H9 (cell line): Measurements from ENCODE around the gene KAT6B. TPM values are rescaled to one million over a fixed set of nuclear protein-coding genes. Genes with fewer than 3 reads are reported as not detected.

Source experiments
- DNase-seq: peaks from one replicate; pipeline ENCODE4 v3.0.0-alpha.2; 2017
- H2AFZ ChIP-seq: one replicate; pipeline ENCODE4 v1.6.1; 2013; ENCODE audit warnings: mild to moderate bottlenecking, low read length, control low read depth, moderate library complexity
- H2AK5ac ChIP-seq: 2 replicates; pipeline ENCODE4 v1.6.1; 2013; ENCODE audit warnings: low read length, control low read depth, mixed read lengths; ENCODE audit not compliant: insufficient read length
- H2BK120ac ChIP-seq: one replicate; pipeline ENCODE4 v1.6.1; 2013; ENCODE audit warnings: low read depth, mild to moderate bottlenecking, low read length, control low read depth, inconsistent platforms; ENCODE audit not compliant: poor library complexity, severe bottlenecking
- H2BK12ac ChIP-seq: 2 replicates; pipeline ENCODE4 v1.6.1; 2013; ENCODE audit warnings: low read length, control low read depth, mixed read lengths, low read depth; ENCODE audit not compliant: insufficient read length
- H2BK15ac ChIP-seq: 2 replicates; pipeline ENCODE4 v1.6.1; 2013; ENCODE audit warnings: low read depth, low read length, control low read depth
- H2BK20ac ChIP-seq: one replicate; pipeline ENCODE4 v1.6.1; 2013; ENCODE audit warnings: low read depth, mild to moderate bottlenecking, low read length, control low read depth, inconsistent platforms; ENCODE audit not compliant: poor library complexity, severe bottlenecking
- H2BK5ac ChIP-seq: 2 replicates; pipeline ENCODE4 v1.6.1; 2013; ENCODE audit warnings: low read length, control low read depth, mixed read lengths; ENCODE audit not compliant: insufficient read length
- H3K14ac ChIP-seq: 2 replicates; pipeline ENCODE4 v1.6.1; 2013; ENCODE audit warnings: low read length, control low read depth; ENCODE audit not compliant: insufficient read depth
- H3K18ac ChIP-seq: 2 replicates; pipeline ENCODE4 v1.6.1; 2013; ENCODE audit warnings: low read depth, mild to moderate bottlenecking, mixed read lengths, low read length, control low read depth; ENCODE audit not compliant: insufficient read length
- H3K23ac ChIP-seq: 2 replicates; pipeline ENCODE4 v1.6.1; 2013; ENCODE audit warnings: low read length, control low read depth, mixed read lengths, low read depth; ENCODE audit not compliant: insufficient read length
- H3K23me2 ChIP-seq: 2 replicates; pipeline ENCODE4 v1.6.1; 2013; ENCODE audit warnings: low read depth, mild to moderate bottlenecking, mixed read lengths, low read length, control low read depth; ENCODE audit not compliant: insufficient read length, poor library complexity, severe bottlenecking
- H3K27ac ChIP-seq: 2 replicates; pipeline ENCODE4 v1.5.1; 2013; ENCODE audit warnings: low read length, control low read depth, mixed read lengths, low read depth; ENCODE audit not compliant: insufficient read length
- H3K27me3 ChIP-seq: 2 replicates; pipeline ENCODE4 v1.6.1; 2013; ENCODE audit warnings: low read length, control low read depth, inconsistent platforms; ENCODE audit not compliant: insufficient read depth
- H3K4ac ChIP-seq: 2 replicates; pipeline ENCODE4 v1.6.1; 2013; ENCODE audit warnings: low read depth, mild to moderate bottlenecking, control low read depth, inconsistent platforms, low read length, moderate library complexity
- H3K4me1 ChIP-seq: 2 replicates; pipeline ENCODE4 v1.6.1; 2013; ENCODE audit warnings: low read length, control low read depth, inconsistent platforms; ENCODE audit not compliant: insufficient read depth
- H3K4me2 ChIP-seq: 2 replicates; pipeline ENCODE4 v1.6.1; 2013; ENCODE audit warnings: low read length, control low read depth, mixed read lengths; ENCODE audit not compliant: insufficient read length, insufficient read depth
- H3K56ac ChIP-seq: 2 replicates; pipeline ENCODE4 v1.6.1; 2013; ENCODE audit warnings: low read depth, mild to moderate bottlenecking, mixed read lengths, low read length, control low read depth; ENCODE audit not compliant: insufficient read length
- H3K79me1 ChIP-seq: 2 replicates; pipeline ENCODE4 v1.6.1; 2013; ENCODE audit warnings: low read depth, mild to moderate bottlenecking, moderate library complexity, low read length, control low read depth, inconsistent platforms; ENCODE audit not compliant: insufficient read depth, poor library complexity, severe bottlenecking
- H3K79me2 ChIP-seq: 2 replicates; pipeline ENCODE4 v1.6.1; 2013; ENCODE audit warnings: low read length, control low read depth, inconsistent platforms; ENCODE audit not compliant: insufficient read depth
- H3K9ac ChIP-seq: 2 replicates; pipeline ENCODE4 v1.6.1; 2013; ENCODE audit warnings: low read length, control low read depth, mixed read lengths; ENCODE audit not compliant: insufficient read length; ENCODE audit errors: extremely low read depth
- H3K9me3 ChIP-seq: one replicate; pipeline ENCODE4 v1.6.1; 2013; ENCODE audit warnings: low read depth, low read length, inconsistent platforms; ENCODE audit not compliant: control insufficient read depth
- H3T11ph ChIP-seq: one replicate; pipeline ENCODE4 v1.6.1; 2013; ENCODE audit warnings: mild to moderate bottlenecking, low read length, control low read depth, inconsistent platforms
- H4K20me1 ChIP-seq: one replicate; pipeline ENCODE4 v1.6.1; 2013; ENCODE audit not compliant: control insufficient read depth, insufficient read length, insufficient read depth
- H4K5ac ChIP-seq: 2 replicates; pipeline ENCODE4 v1.6.1; 2013; ENCODE audit warnings: low read depth, mild to moderate bottlenecking, mixed read lengths, low read length, control low read depth; ENCODE audit not compliant: insufficient read length
- H4K8ac ChIP-seq: replicated peaks from 2 replicates; pipeline ENCODE4 v1.6.1; 2013; ENCODE audit warnings: low read length, control low read depth, mixed read lengths, low read depth; ENCODE audit not compliant: insufficient read length
- H4K91ac ChIP-seq: 2 replicates; pipeline ENCODE4 v1.6.1; 2013; ENCODE audit warnings: low read depth, mild to moderate bottlenecking, moderate library complexity, mixed read lengths, low read length, control low read depth; ENCODE audit not compliant: insufficient read length
- H3K27ac Mint-ChIP-seq, 3 experiments: 2 replicates in 2 of 3; 3 replicates in 1 of 3; pipeline ENCODE4 v1.8.0; 2020 to 2021; ENCODE audit warnings: mixed read lengths in 3 of 3, mild to moderate bottlenecking in 1 of 3, moderate library complexity in 1 of 3
- H3K27me3 Mint-ChIP-seq: 2 replicates; pipeline ENCODE4 v1.8.0; 2021; ENCODE audit warnings: low read depth, mild to moderate bottlenecking, moderate library complexity, mixed read lengths
- H3K36me3 Mint-ChIP-seq, 3 experiments: 2 replicates in 2 of 3; 3 replicates in 1 of 3; pipeline ENCODE4 v1.8.0; 2020 to 2021; ENCODE audit warnings: low read depth in 3 of 3, mixed read lengths in 3 of 3; ENCODE audit not compliant: insufficient read depth in 1 of 3
- H3K4me1 Mint-ChIP-seq, 2 experiments: 2 replicates each; pipeline ENCODE4 v1.8.0; 2020; ENCODE audit warnings: mixed read lengths in 2 of 2
- H3K4me3 Mint-ChIP-seq, 2 experiments: 2 replicates in 1 of 2; 3 replicates in 1 of 2; pipeline ENCODE4 v1.8.0; 2020 to 2021; ENCODE audit warnings: mild to moderate bottlenecking in 2 of 2, mixed read lengths in 2 of 2, moderate library complexity in 1 of 2
- H3K9me3 Mint-ChIP-seq, 2 experiments: 2 replicates in 1 of 2; 3 replicates in 1 of 2; pipeline ENCODE4 v1.8.0; 2020; ENCODE audit warnings: mild to moderate bottlenecking in 2 of 2, mixed read lengths in 2 of 2, moderate library complexity in 1 of 2
- WGBS: extraction: QIAGEN DNeasy Blood & Tissue Kit; methylation state at CpG from one replicate; pipeline ENCODE4 v1.1.7; 2013; ENCODE audit warnings: missing lambda C conversion rate, low lambda C conversion rate, mixed read lengths; ENCODE audit not compliant: insufficient read length; ENCODE audit errors: extremely low coverage; 5-methylcytosine and 5-hydroxymethylcytosine counted together
- total RNA-seq: library from RNA; stranded (reverse); gene quantifications from 2 replicates; pipeline ENCODE4 v1.2.1, GENCODE V29; 2021
- TF ChIP-seq, protein P1 (sequence below): fragments of 200-600 bp; sonication (generic); conservative IDR thresholded peaks from 3 replicates; pipeline ENCODE4 v1.8.0; 2021; ENCODE audit warnings: antibody characterized with exemption, mild to moderate bottlenecking

Gene KAT6B
- total RNA-seq, 1 experiment from 2014 or later, result 34.2 TPM

DNA sequence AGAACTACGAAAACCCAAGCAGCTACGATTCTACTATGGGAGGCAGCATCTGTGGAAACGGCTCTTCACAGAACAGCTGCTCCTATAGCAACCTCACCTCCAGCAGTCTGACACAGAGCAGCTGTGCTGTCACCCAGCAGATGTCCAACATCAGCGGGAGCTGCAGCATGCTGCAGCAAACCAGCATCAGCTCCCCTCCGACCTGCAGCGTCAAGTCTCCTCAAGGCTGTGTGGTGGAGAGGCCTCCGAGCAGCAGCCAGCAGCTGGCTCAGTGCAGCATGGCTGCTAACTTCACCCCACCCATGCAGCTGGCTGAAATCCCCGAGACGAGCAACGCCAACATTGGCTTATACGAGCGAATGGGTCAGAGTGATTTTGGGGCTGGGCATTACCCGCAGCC, 203.5 kb downstream of the KAT6B start:
- H2AK5ac ChIP-seq, result no peak overlapping the region
- no peak overlapping the region for H2BK15ac ChIP-seq
- H4K91ac ChIP-seq, result no peak overlapping the region
- H2BK12ac ChIP-seq, result no peak overlapping the region
- no peak overlapping the region for H2BK120ac ChIP-seq
- no peaks in the 10 kb centered on the region for H3K27me3 Mint-ChIP-seq
- peaks cover 2 to 4% of the 10 kb centered on the region in 2 experiments; a peak in 2 of 4 replicates for H3K4me1 Mint-ChIP-seq
- peaks cover 6 to 38% (median 27%) of the 10 kb centered on the region in 3 experiments; a peak in 6 of 7 replicates for H3K36me3 Mint-ChIP-seq
- no peaks in the 10 kb centered on the region for H4K20me1 ChIP-seq
- WGBS, result no CpG with 5 or more reads among the region's 13 CpGs
- no peak overlapping the region for H3K56ac ChIP-seq
- H2BK20ac ChIP-seq, result no peak overlapping the region
- no peak overlapping the region for H4K8ac ChIP-seq
- H3K9me3 Mint-ChIP-seq, result no peaks in the 10 kb centered on the region
- no peak overlapping the region for H3K4me3 Mint-ChIP-seq
- no peaks in the 10 kb centered on the region for H3K23me2 ChIP-seq
- H3K4me2 ChIP-seq, result no peak overlapping the region
- no peak overlapping the region for H3K4ac ChIP-seq
- H3K79me2 ChIP-seq, result no peaks in the 10 kb centered on the region
- H3T11ph ChIP-seq, result no peak overlapping the region
- no peak overlapping the region for H2BK5ac ChIP-seq
- no peak overlapping the region for H3K9ac ChIP-seq
- TF ChIP-seq, protein P1, sequence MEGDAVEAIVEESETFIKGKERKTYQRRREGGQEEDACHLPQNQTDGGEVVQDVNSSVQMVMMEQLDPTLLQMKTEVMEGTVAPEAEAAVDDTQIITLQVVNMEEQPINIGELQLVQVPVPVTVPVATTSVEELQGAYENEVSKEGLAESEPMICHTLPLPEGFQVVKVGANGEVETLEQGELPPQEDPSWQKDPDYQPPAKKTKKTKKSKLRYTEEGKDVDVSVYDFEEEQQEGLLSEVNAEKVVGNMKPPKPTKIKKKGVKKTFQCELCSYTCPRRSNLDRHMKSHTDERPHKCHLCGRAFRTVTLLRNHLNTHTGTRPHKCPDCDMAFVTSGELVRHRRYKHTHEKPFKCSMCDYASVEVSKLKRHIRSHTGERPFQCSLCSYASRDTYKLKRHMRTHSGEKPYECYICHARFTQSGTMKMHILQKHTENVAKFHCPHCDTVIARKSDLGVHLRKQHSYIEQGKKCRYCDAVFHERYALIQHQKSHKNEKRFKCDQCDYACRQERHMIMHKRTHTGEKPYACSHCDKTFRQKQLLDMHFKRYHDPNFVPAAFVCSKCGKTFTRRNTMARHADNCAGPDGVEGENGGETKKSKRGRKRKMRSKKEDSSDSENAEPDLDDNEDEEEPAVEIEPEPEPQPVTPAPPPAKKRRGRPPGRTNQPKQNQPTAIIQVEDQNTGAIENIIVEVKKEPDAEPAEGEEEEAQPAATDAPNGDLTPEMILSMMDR, result no peak
- H3K23ac ChIP-seq, result no peak overlapping the region
- H3K79me1 ChIP-seq, result no peaks in the 10 kb centered on the region
- H4K5ac ChIP-seq, result no peak overlapping the region
- no peaks in the 10 kb centered on the region for H3K27me3 ChIP-seq
- H3K18ac ChIP-seq, result no peak overlapping the region
- no peak overlapping the region for H3K27ac Mint-ChIP-seq
- no peak overlapping the region for H2AFZ ChIP-seq
- H3K4me1 ChIP-seq, result no peaks in the 10 kb centered on the region
- no peak overlapping the region for H3K14ac ChIP-seq
- no peak for DNase-seq
- no peak overlapping the region for H3K27ac ChIP-seq
- no peaks in the 10 kb centered on the region for H3K9me3 ChIP-seq
